Parathyroid adenoma (tissue), 2 donors: Measurements from ENCODE around the gene ADGRA3.

Source experiments
- H2AFZ ChIP-seq: fragments of 300-600 bp; sonication (generic); one replicate; pipeline ENCODE4 v1.7.0; 2017; ENCODE audit warnings: antibody characterized with exemption, mild to moderate bottlenecking
- H3K27ac ChIP-seq: fragments of 300-600 bp; sonication (generic); one replicate; pipeline ENCODE4 v1.7.0; 2017
- H3K27me3 ChIP-seq: fragments of 300-600 bp; sonication (generic); one replicate; pipeline ENCODE4 v1.7.0; 2017; ENCODE audit warnings: low read length; ENCODE audit not compliant: control insufficient read depth, insufficient read depth
- H3K36me3 ChIP-seq: fragments of 300-600 bp; sonication (generic); one replicate; pipeline ENCODE4 v1.7.0; 2017; ENCODE audit warnings: low read length; ENCODE audit not compliant: control insufficient read depth, insufficient read depth
- H3K4me1 ChIP-seq: fragments of 300-600 bp; sonication (generic); one replicate; pipeline ENCODE4 v1.7.0; 2017; ENCODE audit warnings: control low read depth
- H3K4me2 ChIP-seq: fragments of 300-600 bp; sonication (generic); one replicate; pipeline ENCODE4 v1.7.0; 2017; ENCODE audit warnings: low read length
- H3K4me3 ChIP-seq: fragments of 300-600 bp; sonication (generic); one replicate; pipeline ENCODE4 v1.7.0; 2017; ENCODE audit warnings: low read depth, low read length
- H3K79me2 ChIP-seq: fragments of 300-600 bp; sonication (generic); one replicate; pipeline ENCODE4 v1.7.0; 2017; ENCODE audit warnings: control low read depth
- H3K9ac ChIP-seq: fragments of 300-600 bp; sonication (generic); one replicate; pipeline ENCODE4 v1.7.0; 2017; ENCODE audit warnings: mild to moderate bottlenecking
- H3K9me3 ChIP-seq: fragments of 300-600 bp; sonication (generic); one replicate; pipeline ENCODE4 v1.7.0; 2017; ENCODE audit warnings: low read length; ENCODE audit not compliant: control insufficient read depth
- CTCF ChIP-seq: fragments of 300-600 bp; sonication (generic); IDR thresholded peaks from one replicate; pipeline ENCODE4 v1.7.0; 2017; ENCODE audit warnings: antibody characterized with exemption, mild to moderate bottlenecking
- donor health status: primary hyperparathyroidism.

Gene ADGRA3

DNA sequence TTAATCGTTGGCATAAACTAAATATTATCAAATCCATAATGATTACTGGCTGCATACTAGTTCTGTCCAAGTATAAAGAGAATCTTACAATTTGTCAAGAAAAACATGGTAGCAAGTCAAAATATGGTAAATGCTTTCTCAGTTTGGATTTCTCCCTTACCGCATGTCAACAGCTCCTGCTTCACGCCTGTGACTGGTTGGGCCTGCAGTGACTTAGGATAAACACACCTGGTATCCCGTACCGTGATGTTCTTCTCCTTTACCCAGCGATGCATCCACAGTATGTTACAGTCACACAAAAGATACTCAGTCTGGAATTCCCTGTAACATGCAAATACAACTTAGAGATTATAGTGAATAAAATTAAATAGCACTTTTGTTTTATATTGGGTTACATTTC lies 71.1 kb downstream of the ADGRA3 start:
- Histone ChIP-seq H3K4me2 (no peak overlapping the region), H3K36me3 (no peaks in the 10 kb centered on the region), H3K4me3 (no peak overlapping the region), H3K9ac (no peak overlapping the region), H3K9me3 (no peaks in the 10 kb centered on the region), H3K79me2 (no peaks in the 10 kb centered on the region), H3K27ac (no peak overlapping the region), H3K27me3 (no peaks in the 10 kb centered on the region), H3K4me1 (no peaks in the 10 kb centered on the region), H2AFZ (no peak overlapping the region)
- TF ChIP-seq CTCF: no peak

- H3K27me3 ChIP-seq: no peaks in the 10 kb centered on the region
- TF ChIP-seq CTCF: no peak
- no peak overlapping the region for H3K4me2 ChIP-seq
- H3K79me2 ChIP-seq: no peaks in the 10 kb centered on the region
- no peak overlapping the region for H3K4me3 ChIP-seq
- H2AFZ ChIP-seq: no peak overlapping the region
- H3K9me3 ChIP-seq: no peaks in the 10 kb centered on the region
- H3K27ac ChIP-seq: no peak overlapping the region
- no peaks in the 10 kb centered on the region for H3K4me1 ChIP-seq
- H3K9ac ChIP-seq: no peak overlapping the region
- H3K36me3 ChIP-seq: no peaks in the 10 kb centered on the region
Measured at GRCh38 chr4:22442956-22443355, 72.9 kb downstream of the ADGRA3 start.

GRCh38 chr4:22440999-22441398 lies 74.9 kb downstream of the ADGRA3 start:
- Histone ChIP-seq H3K36me3 (no peaks in the 10 kb centered on the region), H3K79me2 (no peaks in the 10 kb centered on the region), H3K27me3 (no peaks in the 10 kb centered on the region), H3K9ac (no peak overlapping the region), H3K4me1 (no peaks in the 10 kb centered on the region), H3K9me3 (no peaks in the 10 kb centered on the region), H3K4me2 (no peak overlapping the region), H2AFZ (no peak overlapping the region), H3K27ac (no peak overlapping the region), H3K4me3 (no peak overlapping the region)
- TF ChIP-seq CTCF: no peak

DNA sequence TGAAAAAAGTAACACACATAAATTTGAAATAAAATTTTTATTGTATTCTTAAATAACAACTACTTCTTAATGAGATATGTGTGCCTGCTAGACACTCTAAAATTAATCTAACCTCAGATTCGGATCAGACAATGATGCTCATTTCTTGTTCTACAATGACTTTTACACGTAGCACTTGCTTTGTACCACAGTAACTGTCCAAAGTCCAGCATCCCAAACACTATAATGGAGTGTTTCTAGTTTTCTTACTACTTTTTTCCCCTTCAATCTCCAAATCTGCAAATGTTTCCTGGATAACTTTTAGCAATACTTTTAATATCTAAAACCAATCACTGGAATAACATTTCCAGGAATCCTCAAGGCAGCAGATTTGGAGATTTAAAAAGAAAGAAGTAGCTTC lies 75.9 kb downstream of the ADGRA3 start:
- no peaks in the 10 kb centered on the region for H3K4me1 ChIP-seq
- no peaks in the 10 kb centered on the region for H3K27me3 ChIP-seq
- no peak overlapping the region for H3K9ac ChIP-seq
- H2AFZ ChIP-seq: no peak overlapping the region
- no peak for TF ChIP-seq CTCF
- H3K27ac ChIP-seq: no peak overlapping the region
- no peaks in the 10 kb centered on the region for H3K79me2 ChIP-seq
- H3K36me3 ChIP-seq: no peaks in the 10 kb centered on the region
- H3K4me2 ChIP-seq: no peak overlapping the region
- no peaks in the 10 kb centered on the region for H3K9me3 ChIP-seq
- no peak overlapping the region for H3K4me3 ChIP-seq

DNA sequence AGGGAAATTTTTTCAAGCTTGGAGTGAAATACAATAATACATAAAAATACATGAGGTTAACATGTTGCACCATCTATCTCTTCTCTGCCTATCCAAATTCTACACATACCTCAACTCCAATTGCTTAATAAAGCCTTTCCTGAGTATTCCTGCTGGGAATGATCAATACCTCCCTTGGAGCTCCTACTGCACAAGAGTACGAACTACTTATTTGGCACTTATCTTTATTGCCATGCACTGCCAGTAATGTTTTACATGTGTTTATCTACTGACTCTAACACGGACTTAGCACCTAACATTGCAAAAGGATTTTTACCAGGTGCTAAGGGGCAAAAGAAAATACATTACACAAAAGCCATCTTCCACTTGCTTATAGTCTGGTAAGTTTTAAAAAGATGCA lies 80.2 kb downstream of the ADGRA3 start:
- Histone ChIP-seq H3K4me2 (no peak overlapping the region), H3K79me2 (no peaks in the 10 kb centered on the region), H3K27me3 (no peaks in the 10 kb centered on the region), H2AFZ (no peak overlapping the region), H3K9ac (no peak overlapping the region), H3K36me3 (no peaks in the 10 kb centered on the region), H3K4me1 (no peaks in the 10 kb centered on the region), H3K4me3 (no peak overlapping the region), H3K9me3 (no peaks in the 10 kb centered on the region), H3K27ac (no peak overlapping the region)
- TF ChIP-seq CTCF: no peak
